Testis (tissue), 3 donors: ENCODE data around the gene BAIAP3. TPM values are rescaled to one million over a fixed set of nuclear protein-coding genes. Genes with fewer than 3 reads are reported as not detected.
A peak's percentile ranks its signal among the peaks of the same experiment; 100 is the strongest.

Source experiments
- DNase-seq: peaks from one replicate; pipeline ENCODE4 v3.0.0-alpha.2; 2019
- H3K27ac ChIP-seq, 2 donors: fragments of 200-600 bp; sonication (generic); one replicate each; pipeline ENCODE4 v1.5.1; 2019
- H3K27me3 ChIP-seq: fragments of 200-600 bp; sonication (generic); one replicate; pipeline ENCODE4 v1.5.1; 2019
- H3K36me3 ChIP-seq: fragments of 200-600 bp; sonication (generic); one replicate; pipeline ENCODE4 v1.5.1; 2017; ENCODE audit warnings: low read depth; ENCODE audit errors: missing control alignments
- H3K4me1 ChIP-seq: fragments of 200-600 bp; sonication (generic); one replicate; pipeline ENCODE4 v1.5.1; 2019
- H3K4me3 ChIP-seq, 2 donors: fragments of 200-600 bp; sonication (generic); one replicate each; pipeline ENCODE4 v1.5.1; 2017 to 2019
- H3K9me3 ChIP-seq: fragments of 200-600 bp; sonication (generic); one replicate; pipeline ENCODE4 v1.5.1; 2017
- CTCF ChIP-seq, 3 experiments: fragments of 450-650 bp in 2 of 3; fragments of 200-600 bp in 1 of 3; sonication (generic) in 1 of 3; IDR thresholded peaks; one replicate each; pipeline ENCODE4 v1.5.1; 2016 to 2019; ENCODE audit warnings: antibody characterized with exemption in 3 of 3, mild to moderate bottlenecking in 2 of 3, moderate library complexity in 1 of 3
- POLR2A ChIP-seq: fragments of 450-650 bp; IDR thresholded peaks from one replicate; pipeline ENCODE4 v1.6.1; 2017; ENCODE audit warnings: antibody characterized with exemption, mild to moderate bottlenecking, moderate library complexity
- WGBS, 2 donors: methylation state at CpG; one replicate each; pipeline ENCODE4 v1.1.5; 2018; 5-methylcytosine and 5-hydroxymethylcytosine counted together
- intact Hi-C: fragments of 100-400 bp; cut with DNase I; formaldehyde crosslinking; loops from one replicate; pipeline ENCODE4 v1.15.1; 2023; ENCODE audit warnings: low total_unique reads
- polyA plus RNA-seq: library from polyadenylated mRNA; stranded (reverse); fragments of 350-450 nt; fragmentation: Illumina TruSeq; extraction: RNeasy Lipid Tissue Mini Kit (QIAGEN cat#74804); gene quantifications from one replicate; pipeline ENCODE4 v1.2.3, GENCODE V29; 2014; ENCODE audit warnings: low read depth, low replicate concordance; ENCODE audit not compliant: insufficient read depth
- total RNA-seq, 2 donors: library from RNA; depleted of rRNA; stranded (reverse); fragments of >200 nt; gene quantifications; one replicate each; pipeline ENCODE4 v1.2.3, GENCODE V29; 2016

BAIAP3 gene
- total and polyA plus RNA-seq, 3 donors from 2014 or later = 23.0 to 60.4 (median 29.8) TPM

DNA sequence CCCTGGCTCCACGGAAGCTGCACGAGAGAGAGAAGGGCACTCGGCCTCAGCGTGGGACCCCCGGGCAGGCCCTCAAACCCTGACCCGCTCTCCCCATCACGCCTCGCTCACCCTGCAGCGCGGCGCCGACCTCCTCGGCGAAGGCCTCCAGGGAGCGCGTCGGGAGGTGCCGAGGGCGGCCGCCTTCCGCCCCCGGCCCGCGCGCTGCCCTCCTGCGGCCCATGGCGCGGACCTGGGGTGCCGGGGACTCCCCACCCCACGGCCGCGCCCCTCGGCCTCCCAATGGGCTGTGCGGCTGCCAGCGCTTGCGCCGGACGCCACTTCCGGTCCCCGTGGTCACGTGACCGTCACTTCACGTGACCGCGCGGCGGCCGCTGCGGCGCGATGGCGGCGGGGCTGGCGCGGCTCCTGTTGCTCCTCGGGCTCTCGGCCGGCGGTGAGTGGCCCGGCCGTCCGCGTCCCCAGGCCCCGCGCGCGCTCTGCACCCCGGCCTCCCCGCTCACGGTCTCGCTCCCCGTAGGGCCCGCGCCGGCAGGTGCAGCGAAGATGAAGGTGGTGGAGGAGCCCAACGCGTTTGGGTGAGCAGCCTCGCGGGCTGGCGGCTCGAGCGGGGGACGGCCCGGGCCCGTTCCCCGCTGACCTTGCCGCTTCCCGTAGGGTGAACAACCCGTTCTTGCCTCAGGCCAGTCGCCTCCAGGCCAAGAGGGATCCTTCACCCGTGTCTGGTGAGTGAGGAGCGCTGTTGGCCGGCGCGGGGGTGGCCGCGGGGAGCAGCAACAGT is 18.3 kb downstream of the BAIAP3 start, which contains the start of the genes GNPTG and TSR3:
TSS of gene GNPTG (plus strand) at position 350 of the 781 bp plus-strand sequence. CDS start at position 385, 35 bp downstream.
TSS of gene TSR3 (minus strand) at position 297 of the 781 bp plus-strand sequence. CDS start at position 223, 74 bp downstream.
- no peaks in the 10 kb centered on the region for H3K9me3 ChIP-seq
- H3K4me1 ChIP-seq = peaks cover 10% of the 10 kb centered on the region
- peak; percentile 77 for DNase-seq
- TF ChIP-seq CTCF (IDR thresholded peaks at IDR 0.05) = peak in 1 of 3 experiments; percentile 32
- TF ChIP-seq POLR2A = no peak
- H3K4me3 ChIP-seq = peak within 1 kb of the TSS; percentile 90 to 93
- intact Hi-C loops = no loop called here
- peak within 1 kb of the TSS in 1 of 2 donors; percentile 64 for H3K27ac ChIP-seq
- no peaks in the 10 kb centered on the region for H3K27me3 ChIP-seq
- H3K36me3 ChIP-seq = no peaks in the 10 kb centered on the region
- 0 to 1% methylated on average over 7 to 81 of the region's 98 CpGs for WGBS, 2 donors

DNA sequence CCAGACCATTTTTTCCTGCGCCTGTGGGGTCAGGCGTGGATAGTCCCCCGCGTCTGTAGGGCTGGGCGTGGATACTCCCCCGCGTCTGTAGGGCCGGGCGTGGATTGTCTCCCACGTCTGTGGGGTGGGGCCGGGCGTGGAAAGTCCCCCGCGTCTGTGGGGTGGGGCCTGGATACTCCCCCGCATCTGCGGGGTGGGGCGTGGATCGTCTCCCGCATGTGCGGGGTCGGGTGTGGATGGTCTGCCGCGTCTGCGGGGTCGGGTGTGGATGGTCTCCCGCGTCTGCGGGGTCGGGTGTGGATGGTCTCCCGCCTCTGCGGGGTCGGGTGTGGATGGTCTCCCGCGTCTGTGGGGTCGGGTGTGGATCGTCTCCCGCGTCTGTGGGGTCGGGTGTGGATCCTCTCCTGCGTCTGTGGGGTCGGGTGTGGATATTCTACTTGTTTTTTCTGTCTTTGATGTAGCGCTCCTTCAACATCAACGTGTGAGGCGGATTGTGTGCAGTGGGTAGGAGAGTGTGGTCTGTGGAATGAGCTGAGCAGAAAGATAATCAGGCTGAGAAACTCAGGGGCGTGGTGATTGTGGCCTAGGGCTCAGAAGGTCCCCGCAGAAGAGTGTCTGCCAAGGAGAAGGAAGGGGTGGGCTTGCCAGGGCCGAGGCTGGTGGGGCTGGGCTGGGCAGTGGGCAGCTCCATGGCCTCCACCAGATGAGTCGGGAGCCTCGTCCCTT is 21.5 kb downstream of the BAIAP3 start:
- Histone ChIP-seq H3K36me3 (no peaks in the 10 kb centered on the region), H3K27me3 (no peaks in the 10 kb centered on the region), H3K9me3 (no peaks in the 10 kb centered on the region), H3K27ac (no peak overlapping the region), H3K4me1 (peaks cover 10% of the 10 kb centered on the region), H3K4me3 (no peak overlapping the region)
- TF ChIP-seq CTCF (IDR thresholded peaks at IDR 0.05) = no peak
- no peak for TF ChIP-seq POLR2A
- WGBS, 2 donors = 72 to 83% methylated on average over 49 of the region's 49 CpGs
- intact Hi-C loops = no loop called here
- DNase-seq = no peak

DNA sequence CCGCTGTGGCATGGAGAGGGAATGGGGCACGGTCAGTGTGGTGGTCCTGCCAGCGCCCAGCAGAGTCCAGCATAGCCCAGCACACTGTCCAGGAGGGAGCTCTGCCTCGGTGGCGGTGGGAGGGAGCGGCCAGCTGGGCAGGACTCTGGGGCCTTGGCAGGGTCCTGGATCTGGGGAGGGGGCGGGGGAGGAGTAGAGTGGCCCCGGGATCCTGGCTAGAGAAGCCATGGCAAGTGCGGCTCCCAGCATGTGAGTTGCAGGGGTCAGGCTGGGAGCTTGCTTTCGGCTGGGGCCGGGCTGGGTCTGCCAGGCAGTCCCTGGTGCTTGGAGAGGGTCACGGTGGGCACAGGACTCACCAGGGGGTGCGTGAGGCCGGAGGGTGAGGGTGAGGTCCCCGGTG is 22.1 kb downstream of the BAIAP3 start:
- Histone ChIP-seq H3K9me3 (no peaks in the 10 kb centered on the region), H3K4me3 (no peak overlapping the region), H3K27me3 (no peaks in the 10 kb centered on the region), H3K36me3 (no peaks in the 10 kb centered on the region), H3K27ac (no peak overlapping the region), H3K4me1 (peaks cover 9% of the 10 kb centered on the region)
- intact Hi-C loops = no loop called here
- TF ChIP-seq CTCF (IDR thresholded peaks at IDR 0.05) (no peak), POLR2A (no peak)
- WGBS, 2 donors = 74 to 82% methylated on average over 12 to 15 of the region's 15 CpGs
- DNase-seq = no peak

GRCh38 chr16:1356061-1356900 is 22.8 kb downstream of the BAIAP3 start:
- intact Hi-C loops = no loop called here
- no peak overlapping the region for H3K4me3 ChIP-seq
- TF ChIP-seq CTCF (IDR thresholded peaks at IDR 0.05) = no peak
- TF ChIP-seq POLR2A = no peak
- H3K4me1 ChIP-seq = peaks cover 3% of the 10 kb centered on the region
- no peaks in the 10 kb centered on the region for H3K36me3 ChIP-seq
- no peaks in the 10 kb centered on the region for H3K9me3 ChIP-seq
- WGBS, 2 donors = 72 to 78% methylated on average over 6 to 33 of the region's 33 CpGs
- H3K27ac ChIP-seq = no peak overlapping the region
- no peaks in the 10 kb centered on the region for H3K27me3 ChIP-seq
- DNase-seq = no peak
